IPS-NIHi11 (cell line): ENCODE data around the gene OR1B1.
"Not testable (repeated sequence)": the region's sequence is repeated elsewhere in the genome, so short reads cannot be mapped to it uniquely, and the experiment has no call there.

ENCODE experiments used
- DNase-seq: peaks from one replicate; pipeline ENCODE4 v3.0.0; 2012; ENCODE audit warnings: mixed read lengths, low spot score

OR1B1 gene

DNA sequence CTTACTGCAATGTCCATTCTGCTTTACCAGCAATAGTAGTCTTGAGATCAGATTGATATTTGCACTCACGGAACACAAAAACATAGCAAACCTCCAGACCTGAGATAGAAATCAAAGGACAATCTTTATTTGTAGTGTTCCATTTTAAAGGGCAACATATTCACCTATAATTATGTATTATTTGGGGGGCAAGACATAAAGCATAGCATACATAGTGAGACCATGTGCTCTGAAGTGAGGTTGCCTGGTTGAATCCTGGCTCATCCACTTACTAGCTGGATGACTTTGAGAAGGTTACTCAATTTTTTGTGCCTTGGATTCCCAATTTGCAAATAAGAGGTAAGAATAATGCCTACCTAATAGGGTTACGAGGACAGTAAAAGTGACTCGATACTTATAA lies at the start of gene OR1B1:
TSS of gene OR1B1 (minus strand) at position 101 of the 400 bp plus-strand sequence.
- no peak for DNase-seq

DNA sequence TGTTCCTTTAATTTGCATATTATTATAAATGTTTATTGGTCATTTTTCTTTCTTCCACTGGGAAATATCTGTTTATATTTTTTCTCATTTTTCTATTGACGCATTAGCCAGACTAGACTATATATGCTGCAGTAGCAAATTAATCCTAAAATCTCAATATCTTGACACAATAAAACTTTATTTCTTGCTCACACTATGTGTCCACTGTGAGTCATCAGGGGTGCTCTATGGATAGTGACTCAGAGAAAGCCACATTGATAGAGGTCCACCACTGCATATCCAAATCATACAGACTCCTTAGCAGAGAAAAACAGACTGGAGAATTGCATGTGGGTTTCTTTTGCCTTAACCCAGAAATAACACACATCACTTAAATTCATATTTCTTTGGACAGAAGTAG lies 38.3 kb upstream of the OR1B1 start:
- no peak for DNase-seq

DNA sequence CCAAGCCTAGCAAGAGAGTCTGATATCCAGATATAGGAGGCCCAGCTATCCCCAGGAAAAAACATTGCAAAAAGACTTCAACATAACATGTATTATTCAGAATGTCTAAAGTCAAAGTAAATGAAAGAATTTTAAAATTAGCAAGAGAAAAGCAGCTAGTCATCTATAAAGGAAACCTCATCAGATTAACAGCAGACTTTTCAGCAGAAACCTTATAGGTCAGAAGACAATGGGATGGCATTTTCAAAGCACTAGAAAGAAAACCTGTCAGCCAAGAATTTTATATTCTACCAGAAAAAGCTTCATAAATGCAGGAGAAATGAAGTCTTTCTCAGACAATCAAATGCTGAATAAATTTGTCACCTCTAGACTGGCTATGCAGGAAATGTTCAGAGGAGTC lies 27.4 kb upstream of the OR1B1 start:
- no peak for DNase-seq

DNA sequence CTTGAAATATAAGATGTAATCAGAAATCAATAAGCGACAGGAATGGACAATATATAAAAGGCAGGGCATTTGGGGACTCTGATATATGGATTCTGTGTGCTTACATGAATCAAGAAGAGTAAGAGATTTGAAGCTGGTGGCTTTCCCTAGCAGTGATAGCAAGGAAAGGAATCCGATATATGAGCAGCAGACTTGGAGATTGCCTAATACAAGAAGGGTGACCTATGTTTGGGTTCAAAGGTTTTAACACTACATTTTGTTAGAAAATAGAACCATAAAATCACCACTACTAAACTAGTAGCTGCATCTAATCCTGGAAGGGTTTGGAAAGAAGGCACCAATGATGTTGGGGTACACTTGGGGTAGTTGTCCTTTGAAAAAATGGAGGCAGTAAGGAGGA lies 15.1 kb upstream of the OR1B1 start:
- DNase-seq: no peak

DNA sequence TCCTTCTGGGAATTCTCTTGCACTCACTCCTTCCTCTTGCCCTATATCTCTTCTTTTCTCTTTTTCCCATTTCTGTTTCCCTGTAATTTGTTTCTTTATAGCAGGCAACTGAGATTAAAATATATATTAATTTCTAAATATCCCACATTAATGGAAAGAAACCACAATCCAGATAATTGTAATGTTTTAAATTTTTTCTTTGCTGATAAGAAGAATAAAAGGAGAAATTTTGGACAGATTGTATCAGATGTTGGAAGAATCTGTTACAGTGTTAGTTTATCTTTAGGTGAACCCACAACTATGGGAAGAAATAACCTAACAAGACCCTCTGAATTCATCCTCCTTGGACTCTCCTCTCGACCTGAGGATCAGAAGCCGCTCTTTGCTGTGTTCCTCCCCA lies 4.0 kb upstream of the OR1B1 start, which contains the start of gene OR1L1:
TSS of gene OR1L1 (plus strand) at position 301 of the 400 bp plus-strand sequence. CDS start at position 301, 0 bp downstream.
- no peak for DNase-seq

DNA sequence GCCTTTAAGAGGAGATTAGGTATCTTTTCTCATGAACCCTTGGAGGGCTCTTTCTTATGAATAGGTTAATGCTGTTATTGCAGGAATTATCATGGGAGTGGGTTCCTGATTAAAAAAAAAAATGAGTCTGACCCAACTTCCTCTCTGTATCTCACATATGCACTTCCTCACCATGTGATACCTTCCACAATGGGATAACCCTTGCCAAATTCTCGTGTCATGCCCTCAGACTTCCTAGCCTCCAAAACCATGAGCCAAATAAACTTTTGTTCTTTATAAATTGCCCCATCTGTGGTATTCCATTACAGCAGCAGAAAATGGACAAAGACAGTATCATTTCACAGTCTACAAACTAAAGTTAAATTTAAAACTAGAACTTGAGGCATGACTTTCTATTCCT lies 1.0 kb downstream of the OR1B1 start:
- DNase-seq: no peak

DNA sequence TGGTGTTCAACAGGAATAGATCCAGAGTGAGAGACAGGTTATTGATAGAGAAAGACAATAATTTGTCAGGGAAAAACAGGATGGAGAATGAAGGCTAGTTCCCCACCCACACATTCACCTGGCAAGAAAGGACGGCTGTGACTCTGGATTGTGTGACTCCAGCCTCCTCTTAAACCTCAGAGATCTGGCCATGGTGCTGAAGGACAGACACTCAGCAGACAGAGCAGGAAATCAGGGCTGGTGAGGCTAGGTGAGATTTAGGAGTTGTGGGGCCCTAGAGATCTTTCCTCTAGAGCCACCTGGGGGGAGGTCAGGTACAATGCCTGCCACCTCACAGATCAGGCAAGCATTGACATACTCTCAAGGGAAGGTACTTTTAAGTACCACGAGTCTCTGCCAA lies 15.2 kb downstream of the OR1B1 start:
- peak; percentile 23 for DNase-seq

DNA sequence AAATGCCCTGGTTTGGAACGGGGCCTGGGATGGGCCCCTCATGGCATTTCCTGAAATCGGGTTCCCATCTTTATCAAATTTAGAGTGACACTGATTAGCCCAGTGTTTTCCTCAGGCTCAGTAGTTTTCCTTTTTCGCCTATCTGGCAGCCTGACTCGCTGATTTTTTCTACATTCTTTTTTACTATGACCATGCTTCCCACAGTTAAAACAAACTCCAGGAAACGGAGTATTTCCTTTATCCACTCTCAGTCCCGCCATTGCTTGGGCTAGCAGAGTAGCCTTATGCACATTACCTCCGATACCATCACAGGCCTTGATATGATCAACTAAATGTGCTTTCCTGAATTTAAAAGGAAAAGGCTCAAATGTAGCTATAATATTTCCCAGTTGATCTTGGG lies 37.4 kb downstream of the OR1B1 start:
- no peak for DNase-seq

DNA sequence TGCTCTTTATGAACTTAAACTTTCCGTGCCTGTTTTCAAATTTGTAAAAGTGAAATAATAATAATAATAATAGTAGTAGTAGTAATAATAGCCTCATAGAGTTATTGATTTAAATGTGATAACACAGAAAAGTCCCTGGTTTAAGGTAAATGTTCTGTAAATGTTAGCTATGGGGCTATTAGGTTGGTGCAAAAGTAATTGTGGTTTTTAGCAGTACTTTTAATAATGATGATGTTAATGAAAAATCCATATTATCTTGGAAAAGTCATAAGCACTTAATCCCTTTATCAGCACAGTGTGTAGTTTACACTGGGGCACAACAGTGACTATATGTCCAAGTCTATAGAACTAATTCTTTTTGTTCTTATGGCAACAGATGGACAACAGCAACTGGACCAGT lies 43.1 kb downstream of the OR1B1 start, which contains the start of gene OR1Q1:
TSS of gene OR1Q1 (plus strand) at position 377 of the 400 bp plus-strand sequence. CDS start at position 377, 0 bp downstream.
- no peak for DNase-seq

DNA sequence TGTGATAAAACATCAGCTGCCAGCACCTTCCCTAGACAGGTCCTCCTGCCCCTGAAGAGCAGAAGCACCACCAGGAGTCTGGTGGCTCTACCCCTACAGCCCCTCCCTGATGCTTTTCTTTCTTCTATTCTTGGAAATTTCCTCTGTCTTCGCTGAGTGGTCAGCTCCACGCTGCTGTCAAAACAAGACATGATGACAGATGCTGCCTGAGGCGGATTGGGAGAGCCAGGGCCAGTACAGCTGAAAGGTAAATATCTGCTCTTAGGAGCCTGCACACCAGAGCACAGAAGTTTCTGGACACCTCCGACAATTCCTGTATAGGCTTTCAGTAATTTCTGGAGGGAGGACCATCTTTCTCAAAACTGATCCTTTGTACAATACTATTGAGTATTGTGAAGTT lies 47.6 kb downstream of the OR1B1 start:
- no peak for DNase-seq

DNA sequence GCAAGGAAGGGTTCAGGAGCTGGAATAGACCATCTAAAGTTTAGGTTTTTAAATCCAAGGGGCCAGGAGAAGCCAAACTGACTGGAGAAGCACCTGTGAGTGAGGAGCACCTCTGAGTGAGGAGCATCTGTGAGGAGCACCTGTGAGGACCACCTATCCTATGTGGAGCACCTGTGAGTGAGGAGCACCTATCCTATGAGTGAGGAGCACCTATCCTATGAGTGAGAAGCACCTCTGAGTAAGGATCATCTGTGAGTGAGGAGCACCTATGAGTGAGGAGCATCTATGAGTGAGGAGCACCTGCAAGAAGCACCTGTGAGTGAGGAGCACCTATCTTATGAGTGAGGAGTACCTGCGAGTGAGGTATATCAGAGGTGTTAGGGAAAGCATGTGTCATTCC lies 50.8 kb downstream of the OR1B1 start:
- no peak for DNase-seq

DNA sequence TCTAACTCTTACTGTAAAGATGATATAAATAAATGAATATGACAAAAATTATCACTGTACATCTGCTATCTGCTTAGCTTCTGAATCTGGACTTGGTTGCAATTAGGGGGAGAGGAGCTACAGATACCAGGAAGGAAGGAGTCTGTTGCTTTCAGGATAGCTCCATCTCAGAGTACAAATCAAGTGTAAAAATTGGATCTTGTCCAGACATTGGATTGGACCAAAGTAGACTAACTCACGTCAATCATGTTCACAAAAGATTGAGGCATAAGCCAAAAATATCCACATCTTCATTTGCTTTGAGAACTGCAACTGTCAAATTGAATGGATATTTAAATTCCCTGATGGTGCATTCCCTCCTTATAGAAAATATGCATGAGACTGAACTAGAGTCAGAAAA lies 51.7 kb downstream of the OR1B1 start:
- no peak for DNase-seq

DNA sequence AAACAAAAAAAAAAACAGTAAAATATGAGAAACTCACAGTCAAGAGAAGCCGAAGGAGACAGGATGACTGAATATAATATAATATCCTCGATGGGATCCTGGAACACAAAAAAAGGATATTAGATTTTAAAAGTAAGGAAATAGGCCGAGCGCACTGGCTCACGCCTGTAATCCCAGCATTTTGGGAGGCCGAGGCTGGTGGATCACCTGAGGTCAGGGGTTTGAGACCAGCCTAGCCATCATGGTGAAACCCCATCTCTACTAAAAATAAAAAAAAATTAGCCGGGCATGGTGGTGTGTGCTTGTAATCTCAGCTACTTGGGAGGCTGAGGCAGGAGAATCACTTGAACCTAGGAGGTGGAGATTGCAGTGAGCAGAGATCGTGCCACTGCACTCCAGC lies 74.1 kb downstream of the OR1B1 start, which contains the start of gene OR1L8:
TSS of gene OR1L8 (minus strand) at position 101 of the 400 bp plus-strand sequence. CDS start 14,907 bp downstream, outside the sequence.
- DNase-seq: not testable (repeated sequence)

DNA sequence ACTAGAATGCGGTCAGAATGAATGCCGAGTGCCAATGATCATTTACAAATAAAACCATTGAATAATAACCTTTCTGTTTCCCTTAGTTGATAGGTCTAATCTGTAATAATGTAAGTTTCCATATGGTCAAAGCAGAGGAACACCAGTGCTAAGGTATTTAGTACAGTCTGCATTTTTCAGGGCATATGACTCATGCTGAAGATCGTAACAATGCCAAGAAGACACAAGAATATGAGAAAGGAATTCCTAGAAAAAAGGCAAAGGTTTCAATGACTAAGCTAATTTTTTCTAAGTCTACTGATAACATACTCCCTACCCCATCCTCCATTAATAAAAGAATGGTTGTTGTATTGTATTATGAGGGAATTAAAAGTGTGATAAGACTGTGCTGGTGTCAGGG lies 77.1 kb downstream of the OR1B1 start:
- no peak for DNase-seq

DNA sequence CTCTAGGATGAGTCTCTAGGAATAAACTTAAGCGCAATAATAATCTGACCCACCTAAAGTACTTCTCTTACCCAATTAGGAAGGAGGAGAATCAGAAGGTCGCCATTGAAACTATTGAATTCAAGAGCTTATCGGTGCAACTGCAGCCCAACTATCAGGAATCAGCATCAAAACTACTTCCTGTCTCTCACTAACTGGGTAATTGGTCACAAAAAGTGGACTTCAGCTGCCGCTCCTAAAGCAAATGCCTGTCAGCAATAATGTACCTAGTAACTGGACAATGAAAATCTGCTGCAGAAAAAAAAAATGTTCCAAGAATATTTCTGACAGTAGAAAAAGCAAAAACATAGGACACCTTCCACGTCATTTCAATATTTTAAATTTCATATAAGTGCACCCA lies 77.6 kb downstream of the OR1B1 start:
- no peak for DNase-seq
